ENCODE data around the gene LYPD3.

The LYPD3 gene

DNA sequence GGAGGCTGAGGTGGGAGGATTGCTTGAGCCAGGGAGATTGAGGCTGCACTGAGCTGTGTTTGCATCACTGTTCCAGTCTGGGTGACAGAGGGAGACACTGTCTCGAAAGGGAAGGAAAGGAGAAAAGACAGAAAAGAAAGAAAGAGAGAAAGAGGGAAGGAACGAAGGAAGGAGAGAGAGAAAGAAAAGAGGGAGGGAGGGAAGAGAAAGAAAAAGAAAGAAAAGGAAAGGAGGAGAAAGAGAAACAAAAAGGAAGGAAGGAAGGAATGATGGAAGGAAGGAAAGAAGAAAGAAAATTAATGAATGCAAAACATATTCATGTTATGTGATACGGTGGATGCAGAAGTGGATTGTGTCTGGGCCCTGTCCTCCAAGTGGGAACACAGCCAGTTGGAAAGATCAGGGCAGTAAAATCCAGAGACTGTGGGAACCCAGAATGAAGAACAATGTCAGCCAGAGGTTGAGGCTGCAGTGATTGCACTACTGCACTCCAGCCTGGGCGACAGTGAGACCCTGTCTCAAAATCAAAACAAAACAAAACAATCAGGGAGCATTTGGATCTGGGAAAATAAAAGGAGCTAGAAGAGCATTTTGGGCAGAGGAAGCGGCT lies 32.9 kb upstream of the LYPD3 start:
- H3K4me3 ChIP-seq (ENCODE audit: low read depth, low read length) = no peak overlapping the region
- TF ChIP-seq, protein P1, sequence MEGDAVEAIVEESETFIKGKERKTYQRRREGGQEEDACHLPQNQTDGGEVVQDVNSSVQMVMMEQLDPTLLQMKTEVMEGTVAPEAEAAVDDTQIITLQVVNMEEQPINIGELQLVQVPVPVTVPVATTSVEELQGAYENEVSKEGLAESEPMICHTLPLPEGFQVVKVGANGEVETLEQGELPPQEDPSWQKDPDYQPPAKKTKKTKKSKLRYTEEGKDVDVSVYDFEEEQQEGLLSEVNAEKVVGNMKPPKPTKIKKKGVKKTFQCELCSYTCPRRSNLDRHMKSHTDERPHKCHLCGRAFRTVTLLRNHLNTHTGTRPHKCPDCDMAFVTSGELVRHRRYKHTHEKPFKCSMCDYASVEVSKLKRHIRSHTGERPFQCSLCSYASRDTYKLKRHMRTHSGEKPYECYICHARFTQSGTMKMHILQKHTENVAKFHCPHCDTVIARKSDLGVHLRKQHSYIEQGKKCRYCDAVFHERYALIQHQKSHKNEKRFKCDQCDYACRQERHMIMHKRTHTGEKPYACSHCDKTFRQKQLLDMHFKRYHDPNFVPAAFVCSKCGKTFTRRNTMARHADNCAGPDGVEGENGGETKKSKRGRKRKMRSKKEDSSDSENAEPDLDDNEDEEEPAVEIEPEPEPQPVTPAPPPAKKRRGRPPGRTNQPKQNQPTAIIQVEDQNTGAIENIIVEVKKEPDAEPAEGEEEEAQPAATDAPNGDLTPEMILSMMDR (IDR thresholded peaks at IDR 0.05; ENCODE audit: low read depth, low read length, missing control alignments) = no peak
- no peak for DNase-seq (ENCODE audit: low read depth)

DNA sequence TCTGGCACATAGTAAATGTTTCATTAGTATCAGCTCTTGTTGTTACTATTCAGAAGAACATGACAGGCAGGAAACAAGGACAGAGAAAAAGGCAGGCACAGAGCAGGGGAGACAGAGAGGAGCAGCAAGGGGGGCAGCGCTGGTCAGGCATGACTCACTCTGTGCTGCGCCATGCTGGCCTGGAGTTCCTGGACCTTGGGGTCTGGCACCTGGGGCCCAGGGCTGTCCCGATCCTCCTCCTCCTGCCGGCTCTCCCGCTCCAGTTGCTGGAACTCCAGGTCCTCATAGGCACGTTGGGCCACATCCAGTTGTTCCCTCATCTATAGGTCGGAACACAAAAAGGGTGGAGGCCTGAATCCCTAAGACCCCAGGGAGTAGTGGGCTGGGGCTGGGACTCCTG lies 31.6 kb upstream of the LYPD3 start:
- H3K4me3 ChIP-seq (ENCODE audit: low read depth, low read length) = no peak overlapping the region
- no peak for DNase-seq (ENCODE audit: low read depth)
- TF ChIP-seq, protein P1 (IDR thresholded peaks at IDR 0.05; ENCODE audit: low read depth, low read length, missing control alignments) = no peak

DNA sequence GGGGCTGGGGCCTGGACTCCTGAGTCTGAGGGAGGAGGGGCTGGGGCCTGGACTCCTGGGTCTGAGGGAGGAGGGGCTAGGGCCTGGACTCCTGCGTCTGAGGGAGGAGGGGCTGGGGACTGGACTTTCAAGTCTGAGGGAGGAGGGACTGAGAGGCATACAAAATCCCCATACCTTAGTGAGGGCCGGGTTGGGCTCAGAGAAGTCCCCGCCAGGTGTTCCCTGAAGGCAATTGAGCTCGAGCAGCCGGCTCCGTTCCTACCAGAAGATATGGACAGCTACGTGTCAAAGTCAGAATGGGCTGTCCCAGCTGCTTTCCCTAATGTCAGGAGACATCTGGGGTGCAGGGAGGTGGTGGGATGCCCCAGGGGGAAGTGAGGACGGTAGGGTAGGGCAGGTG lies 29.7 kb upstream of the LYPD3 start:
- TF ChIP-seq, protein P1 (IDR thresholded peaks at IDR 0.05; ENCODE audit: low read depth, low read length, missing control alignments) = no peak
- no peak overlapping the region for H3K4me3 ChIP-seq (ENCODE audit: low read depth, low read length)
- no peak for DNase-seq (ENCODE audit: low read depth)

DNA sequence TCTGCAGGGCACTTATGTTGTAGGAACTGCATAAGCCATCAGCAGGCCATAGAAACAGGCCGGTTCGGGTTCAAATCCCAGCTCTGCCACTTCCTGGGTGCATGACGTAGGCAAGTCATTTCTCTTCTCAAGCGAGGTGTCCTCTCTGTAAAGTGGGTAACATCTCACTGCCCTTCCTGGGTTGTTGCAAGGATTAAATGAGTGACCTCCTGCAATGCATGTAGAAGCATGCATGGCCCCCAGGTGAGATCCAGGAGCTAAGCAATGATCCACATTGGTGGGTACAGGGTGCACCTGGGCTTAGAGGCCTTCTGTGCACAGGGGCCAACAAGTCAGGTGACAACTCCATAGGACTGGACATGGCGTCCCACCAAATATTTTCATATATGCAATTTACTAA lies 25.4 kb upstream of the LYPD3 start:
- no peak for DNase-seq (ENCODE audit: low read depth)
- TF ChIP-seq, protein P1 (IDR thresholded peaks at IDR 0.05; ENCODE audit: low read depth, low read length, missing control alignments) = no peak

DNA sequence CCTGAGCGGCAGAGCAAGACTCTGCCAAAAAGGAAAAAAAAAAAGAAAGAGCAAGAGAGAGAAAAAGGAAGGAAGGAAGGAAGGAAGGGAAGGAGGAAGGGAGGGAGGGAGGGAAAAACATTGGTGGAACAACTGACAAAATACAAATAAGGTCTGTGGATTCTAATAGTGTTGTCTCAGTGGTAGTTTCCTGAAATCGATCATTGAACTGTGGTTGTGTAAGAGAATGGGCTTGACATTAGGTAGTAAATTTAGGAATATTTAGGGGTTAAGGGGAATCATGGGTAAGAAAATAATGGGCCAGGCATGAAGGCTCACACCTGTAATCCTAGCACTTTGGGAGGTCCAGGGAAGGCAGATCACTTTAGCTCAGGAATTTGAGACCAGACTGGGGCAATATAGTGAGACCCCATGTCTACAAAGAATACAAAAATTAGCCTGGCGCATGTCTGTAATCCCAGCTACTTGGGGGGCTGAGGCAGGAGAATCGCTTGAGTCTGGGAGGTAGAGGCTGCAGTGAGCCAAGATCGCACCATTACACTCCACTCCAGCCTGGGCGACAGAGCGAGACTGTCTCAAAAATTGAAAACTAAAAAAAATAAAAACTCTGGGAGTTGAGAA lies 24.7 kb upstream of the LYPD3 start:
- DNase-seq (ENCODE audit: low read depth) = no peak
- H3K4me3 ChIP-seq (ENCODE audit: low read depth, low read length) = no peak overlapping the region
- TF ChIP-seq, protein P1 (IDR thresholded peaks at IDR 0.05; ENCODE audit: low read depth, low read length, missing control alignments) = no peak

More for the DNA sequence above, 25.4 kb upstream of the LYPD3 start:
- H3K4me3 ChIP-seq (ENCODE audit: low read depth, low read length) = no peak overlapping the region

DNA sequence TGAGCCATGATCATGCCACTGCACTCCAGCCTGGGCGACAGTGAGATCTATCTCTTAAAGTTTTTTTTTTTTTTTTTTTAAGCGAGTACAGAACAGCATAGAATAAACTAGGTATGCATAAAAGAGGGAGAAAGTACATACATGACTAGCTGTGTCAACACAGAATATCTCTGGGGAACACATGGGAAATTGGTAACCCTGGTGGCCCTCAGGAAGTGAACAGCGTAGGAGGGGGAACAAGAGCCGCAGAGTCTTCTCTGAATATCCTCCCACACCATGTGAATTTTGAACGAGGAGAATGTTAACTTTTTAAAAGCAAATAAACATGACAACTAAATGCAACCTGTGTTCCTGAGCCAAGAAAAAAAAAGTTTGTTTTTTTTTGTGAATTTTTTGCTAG lies 23.9 kb upstream of the LYPD3 start:
- no peak for DNase-seq (ENCODE audit: low read depth)
- TF ChIP-seq, protein P1 (IDR thresholded peaks at IDR 0.05; ENCODE audit: low read depth, low read length, missing control alignments) = no peak
- no peak overlapping the region for H3K4me3 ChIP-seq (ENCODE audit: low read depth, low read length)

DNA sequence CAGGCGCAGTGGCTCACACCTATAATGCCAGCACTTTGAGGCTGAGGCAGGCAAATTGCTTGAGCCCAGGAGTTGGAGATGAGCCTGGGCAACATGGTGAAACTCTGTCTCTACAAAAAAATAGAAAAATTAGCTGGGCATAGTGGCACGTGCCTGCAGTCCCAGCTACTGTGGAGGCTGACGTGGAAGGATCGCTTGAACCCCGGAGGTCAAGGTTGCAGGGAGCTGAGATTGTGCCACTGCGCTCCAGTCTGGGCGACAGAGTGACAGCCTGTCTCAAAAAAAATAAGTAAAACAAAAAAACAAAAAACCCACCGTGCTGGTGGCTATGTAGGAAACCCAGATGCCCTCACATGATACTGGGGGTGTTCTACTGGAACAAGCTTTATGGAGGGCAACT lies 22.8 kb upstream of the LYPD3 start:
- H3K4me3 ChIP-seq (ENCODE audit: low read depth, low read length) = no peak overlapping the region
- TF ChIP-seq, protein P1 (IDR thresholded peaks at IDR 0.05; ENCODE audit: low read depth, low read length, missing control alignments) = no peak
- no peak for DNase-seq (ENCODE audit: low read depth)

Data from GM12864 (cell line).